GM12878 (cell line): ENCODE measurements around the gene L3HYPDH. TPM values are rescaled to one million over a fixed set of nuclear protein-coding genes. Genes with fewer than 3 reads are reported as not detected.

Source experiments
- polyA plus RNA-seq, 11 experiments: library from polyadenylated mRNA; depleted of rRNA in 4 of 11; unstranded in 6 of 11; stranded (reverse) in 5 of 11; fragments of >200 nt; fragmentation: Nextera tagmentation in 4 of 11; fragmentation: Illumina TruSeq in 1 of 11; extraction: Ambion mirVana in 4 of 11; extraction: Trizol in 1 of 11; gene quantifications; 1 replicate in 1 of 11; 2 replicates in 10 of 11; pipeline versions ENCODE4 v1.2.1 to v1.2.3, GENCODE V29; 2011 to 2016; ENCODE audit warnings: inconsistent platforms in 2 of 11, missing spikeins in 2 of 11, low read depth in 1 of 11
- total RNA-seq, 4 experiments: library from RNA; depleted of rRNA in 3 of 4; stranded (reverse); fragments of >200 nt in 3 of 4; fragmentation: Illumina TruSeq in 1 of 4; extraction: Trizol in 1 of 4; gene quantifications; 2 replicates each; pipeline versions ENCODE4 v1.2.1 to v1.2.3, GENCODE V29; 2013 to 2021

The L3HYPDH gene
- total and polyA plus RNA-seq, 10 of the 15 experiments (the other 5 are each of a cell fraction or from before 2014, with no cell fraction given), result 11.5 to 27.8 (median 15.8) TPM

Other genes starting within 250 kb of the L3HYPDH start
- gene GPR135, start 19.0 kb downstream of the L3HYPDH start, total RNA-seq (2014; rRNA removed), result 0.65 and 1.1 TPM in 2 replicates
- gene GPR135, start 19.0 kb downstream of the L3HYPDH start, total RNA-seq (2014; rRNA removed; fragmentation: Illumina TruSeq; extraction: Trizol), result 0.89 and 1.1 TPM in 2 replicates
- 1.1 and 1.4 TPM in 2 replicates for gene GPR135, start 19.0 kb downstream of the L3HYPDH start, total RNA-seq (2021)
- 0.83 and 1.0 TPM in 2 replicates for gene GPR135, start 19.0 kb downstream of the L3HYPDH start, polyA plus RNA-seq (2011; rRNA removed)
- gene GPR135, start 19.0 kb downstream of the L3HYPDH start, polyA plus RNA-seq (2014; fragmentation: Illumina TruSeq; extraction: Trizol), result 0.96 and 1.0 TPM in 2 replicates
- gene GPR135, start 19.0 kb downstream of the L3HYPDH start, polyA plus RNA-seq (2014; fragmentation: Nextera tagmentation; extraction: Ambion mirVana), result under 1 TPM; 0.11 to 0.16 TPM
- gene GPR135, start 19.0 kb downstream of the L3HYPDH start, polyA plus RNA-seq (2014; rRNA removed), result 1.1 TPM in 2 replicates
- under 1 TPM; 0.28 to 0.32 TPM for gene GPR135, start 19.0 kb downstream of the L3HYPDH start, polyA plus RNA-seq (2016; fragmentation: Nextera tagmentation; extraction: Ambion mirVana)
- gene JKAMP, start 109 bp upstream of the L3HYPDH start, total RNA-seq (2014; rRNA removed), result 45.3 and 59.2 TPM in 2 replicates
- gene JKAMP, start 109 bp upstream of the L3HYPDH start, total RNA-seq (2014; rRNA removed; fragmentation: Illumina TruSeq; extraction: Trizol), result 33.0 and 33.3 TPM in 2 replicates
- 18.2 and 19.5 TPM in 2 replicates for gene JKAMP, start 109 bp upstream of the L3HYPDH start, total RNA-seq (2021)
- 129 and 154 TPM in 2 replicates for gene JKAMP, start 109 bp upstream of the L3HYPDH start, polyA plus RNA-seq (2011; rRNA removed)
- gene JKAMP, start 109 bp upstream of the L3HYPDH start, polyA plus RNA-seq (2014; fragmentation: Illumina TruSeq; extraction: Trizol), result 45.9 and 56.2 TPM in 2 replicates
- 100 to 1,000 TPM in 1 of 2 experiments, 10 to 100 TPM in 1; 66.3 to 129 TPM for gene JKAMP, start 109 bp upstream of the L3HYPDH start, polyA plus RNA-seq (2014; fragmentation: Nextera tagmentation; extraction: Ambion mirVana)
- gene JKAMP, start 109 bp upstream of the L3HYPDH start, polyA plus RNA-seq (2014; rRNA removed), result 34.1 and 40.3 TPM in 2 replicates
- 10 to 100 TPM; 47.3 to 47.7 TPM for gene JKAMP, start 109 bp upstream of the L3HYPDH start, polyA plus RNA-seq (2016; fragmentation: Nextera tagmentation; extraction: Ambion mirVana)
- gene CCDC175, start 92.4 kb upstream of the L3HYPDH start, total RNA-seq (2014; rRNA removed), result not detected in 2 replicates
- not detected in 2 replicates for gene CCDC175, start 92.4 kb upstream of the L3HYPDH start, total RNA-seq (2014; rRNA removed; fragmentation: Illumina TruSeq; extraction: Trizol)
- gene CCDC175, start 92.4 kb upstream of the L3HYPDH start, total RNA-seq (2021), result not detected in 2 replicates
- gene CCDC175, start 92.4 kb upstream of the L3HYPDH start, polyA plus RNA-seq (2011; rRNA removed), result not detected in 2 replicates
- gene CCDC175, start 92.4 kb upstream of the L3HYPDH start, polyA plus RNA-seq (2014; fragmentation: Illumina TruSeq; extraction: Trizol), result not detected in 2 replicates
- gene CCDC175, start 92.4 kb upstream of the L3HYPDH start, polyA plus RNA-seq (2014; fragmentation: Nextera tagmentation; extraction: Ambion mirVana), result not detected
- not detected in 2 replicates for gene CCDC175, start 92.4 kb upstream of the L3HYPDH start, polyA plus RNA-seq (2014; rRNA removed)
- gene CCDC175, start 92.4 kb upstream of the L3HYPDH start, polyA plus RNA-seq (2016; fragmentation: Nextera tagmentation; extraction: Ambion mirVana), result not detected